ENCODE data around the gene IGF2R.
"Not testable (repeated sequence)": the region's sequence is repeated elsewhere in the genome, so short reads cannot be mapped to it uniquely, and the experiment has no call there.

Gene IGF2R, protein sequence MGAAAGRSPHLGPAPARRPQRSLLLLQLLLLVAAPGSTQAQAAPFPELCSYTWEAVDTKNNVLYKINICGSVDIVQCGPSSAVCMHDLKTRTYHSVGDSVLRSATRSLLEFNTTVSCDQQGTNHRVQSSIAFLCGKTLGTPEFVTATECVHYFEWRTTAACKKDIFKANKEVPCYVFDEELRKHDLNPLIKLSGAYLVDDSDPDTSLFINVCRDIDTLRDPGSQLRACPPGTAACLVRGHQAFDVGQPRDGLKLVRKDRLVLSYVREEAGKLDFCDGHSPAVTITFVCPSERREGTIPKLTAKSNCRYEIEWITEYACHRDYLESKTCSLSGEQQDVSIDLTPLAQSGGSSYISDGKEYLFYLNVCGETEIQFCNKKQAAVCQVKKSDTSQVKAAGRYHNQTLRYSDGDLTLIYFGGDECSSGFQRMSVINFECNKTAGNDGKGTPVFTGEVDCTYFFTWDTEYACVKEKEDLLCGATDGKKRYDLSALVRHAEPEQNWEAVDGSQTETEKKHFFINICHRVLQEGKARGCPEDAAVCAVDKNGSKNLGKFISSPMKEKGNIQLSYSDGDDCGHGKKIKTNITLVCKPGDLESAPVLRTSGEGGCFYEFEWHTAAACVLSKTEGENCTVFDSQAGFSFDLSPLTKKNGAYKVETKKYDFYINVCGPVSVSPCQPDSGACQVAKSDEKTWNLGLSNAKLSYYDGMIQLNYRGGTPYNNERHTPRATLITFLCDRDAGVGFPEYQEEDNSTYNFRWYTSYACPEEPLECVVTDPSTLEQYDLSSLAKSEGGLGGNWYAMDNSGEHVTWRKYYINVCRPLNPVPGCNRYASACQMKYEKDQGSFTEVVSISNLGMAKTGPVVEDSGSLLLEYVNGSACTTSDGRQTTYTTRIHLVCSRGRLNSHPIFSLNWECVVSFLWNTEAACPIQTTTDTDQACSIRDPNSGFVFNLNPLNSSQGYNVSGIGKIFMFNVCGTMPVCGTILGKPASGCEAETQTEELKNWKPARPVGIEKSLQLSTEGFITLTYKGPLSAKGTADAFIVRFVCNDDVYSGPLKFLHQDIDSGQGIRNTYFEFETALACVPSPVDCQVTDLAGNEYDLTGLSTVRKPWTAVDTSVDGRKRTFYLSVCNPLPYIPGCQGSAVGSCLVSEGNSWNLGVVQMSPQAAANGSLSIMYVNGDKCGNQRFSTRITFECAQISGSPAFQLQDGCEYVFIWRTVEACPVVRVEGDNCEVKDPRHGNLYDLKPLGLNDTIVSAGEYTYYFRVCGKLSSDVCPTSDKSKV (N-terminal part only)

GRCh38 chr6:159968295-159969203, at the start of gene IGF2R:
TSS of gene IGF2R (plus strand) at chr6:159969082. CDS start at chr6:159969247, 165 bp downstream.
- DNase-seq (ENCODE audit: low read depth in 2 of 2), result peak; percentile 86 to 89

DNA sequence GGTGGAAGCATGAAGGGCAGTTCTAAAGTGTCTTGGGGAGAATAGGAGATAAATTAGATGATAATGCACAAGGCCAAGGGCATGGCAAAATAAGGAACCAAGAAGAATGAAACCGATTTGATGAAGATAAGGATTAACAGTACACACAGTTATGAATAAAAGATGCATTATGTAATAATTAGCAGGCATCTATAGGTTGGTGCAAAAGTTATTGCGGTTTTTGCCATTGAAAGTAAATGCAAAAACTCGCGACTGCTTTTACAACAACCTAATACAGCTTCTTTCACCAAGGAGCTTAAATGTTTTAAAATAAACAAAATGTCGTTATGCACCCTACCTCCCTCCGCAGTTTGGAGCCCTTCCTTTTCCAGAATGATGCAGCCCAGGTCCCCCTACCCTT, 49.1 kb upstream of the IGF2R start:
- DNase-seq (ENCODE audit: low read depth in 2 of 2), result no peak

DNA sequence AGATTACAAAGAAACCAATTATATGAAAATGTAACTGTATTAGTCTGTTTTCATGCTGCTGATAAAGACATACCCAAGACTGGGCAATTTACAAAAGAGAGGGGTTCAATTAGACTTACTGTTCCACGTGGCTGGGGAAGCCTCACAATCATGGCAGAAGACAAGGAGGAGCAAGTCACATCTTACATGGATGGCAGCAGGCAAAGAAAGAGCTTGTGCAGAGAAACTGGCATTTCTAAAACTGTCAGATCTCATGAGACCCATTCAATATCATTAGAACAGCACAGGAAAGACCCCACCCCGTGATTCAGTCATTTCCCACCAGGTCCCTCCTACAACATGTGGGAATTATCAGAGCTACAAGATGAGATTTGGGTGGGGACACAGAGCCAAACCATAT, 44.7 kb upstream of the IGF2R start:
- DNase-seq (ENCODE audit: low read depth in 2 of 2), result not testable (repeated sequence)

GRCh38 chr6:159926542-159927203, 42.2 kb upstream of the IGF2R start:
- DNase-seq (ENCODE audit: low read depth in 2 of 2), result no peak

DNA sequence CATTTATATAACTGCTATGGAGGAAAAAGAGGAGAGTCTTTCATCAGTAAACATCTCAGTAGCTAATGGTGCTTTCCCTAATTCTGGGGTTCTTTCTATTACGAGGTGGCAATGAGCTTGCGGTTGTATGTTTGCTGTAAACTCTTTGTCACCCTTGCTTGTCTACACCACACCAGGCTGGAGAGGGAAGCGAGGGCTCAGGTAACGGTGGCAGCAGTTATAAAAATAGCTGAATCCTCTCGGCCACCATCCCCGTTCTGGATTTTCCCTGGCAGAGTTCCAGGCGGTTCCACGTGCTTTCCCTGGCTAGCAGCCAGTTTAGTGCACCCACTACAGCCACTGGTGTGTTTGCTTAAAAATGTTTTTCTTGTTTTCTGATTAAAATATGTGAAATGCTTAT, 39.1 kb upstream of the IGF2R start:
- DNase-seq (ENCODE audit: low read depth in 2 of 2), result peak in 1 of 2 donors; percentile 22

- no peak for DNase-seq (ENCODE audit: low read depth in 2 of 2)
Measured at GRCh38 chr6:159931112-159931511, 37.8 kb upstream of the IGF2R start.

- no peak for DNase-seq (ENCODE audit: low read depth in 2 of 2)
Measured at GRCh38 chr6:159931846-159932245, 37.0 kb upstream of the IGF2R start.

DNA sequence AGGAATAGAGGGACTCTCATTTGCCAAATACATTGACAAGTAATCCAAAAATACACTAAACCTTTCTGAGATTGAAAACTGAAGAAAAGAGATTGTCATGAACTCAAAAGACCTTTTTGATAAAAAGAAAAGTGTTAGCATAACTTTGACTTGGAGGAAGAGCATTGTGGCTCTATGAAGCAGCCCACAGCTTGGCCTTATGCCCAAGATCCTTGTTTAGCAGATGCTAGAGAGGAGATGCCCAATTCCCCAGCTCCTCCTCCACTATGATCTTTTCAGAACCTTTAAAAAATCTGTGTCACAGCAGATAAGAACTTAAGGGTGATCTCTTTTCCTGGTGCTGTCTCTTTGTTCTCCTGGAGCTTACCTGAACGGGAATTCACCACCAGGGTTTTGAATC, 35.8 kb upstream of the IGF2R start:
- no peak for DNase-seq (ENCODE audit: low read depth in 2 of 2)

DNA sequence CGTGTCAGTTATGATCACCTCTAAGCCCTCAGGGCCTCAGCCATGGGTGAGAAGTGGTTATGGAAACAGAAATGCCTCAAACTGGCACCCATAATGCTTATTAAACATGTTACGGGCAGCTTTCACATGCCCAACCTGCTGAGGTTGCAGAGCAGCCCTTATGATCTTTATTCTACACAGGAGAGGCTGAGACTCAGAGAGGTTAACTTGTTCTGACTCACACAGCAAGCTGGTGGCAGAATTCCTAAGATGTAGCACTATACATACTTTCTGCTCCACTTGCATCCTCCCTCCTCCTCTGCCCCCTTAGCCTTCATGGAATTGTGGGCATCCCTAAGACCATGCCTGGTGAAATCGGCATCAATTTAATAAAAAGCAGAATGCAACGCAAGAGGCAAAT, 34.7 kb upstream of the IGF2R start:
- DNase-seq (ENCODE audit: low read depth in 2 of 2), result no peak

DNA sequence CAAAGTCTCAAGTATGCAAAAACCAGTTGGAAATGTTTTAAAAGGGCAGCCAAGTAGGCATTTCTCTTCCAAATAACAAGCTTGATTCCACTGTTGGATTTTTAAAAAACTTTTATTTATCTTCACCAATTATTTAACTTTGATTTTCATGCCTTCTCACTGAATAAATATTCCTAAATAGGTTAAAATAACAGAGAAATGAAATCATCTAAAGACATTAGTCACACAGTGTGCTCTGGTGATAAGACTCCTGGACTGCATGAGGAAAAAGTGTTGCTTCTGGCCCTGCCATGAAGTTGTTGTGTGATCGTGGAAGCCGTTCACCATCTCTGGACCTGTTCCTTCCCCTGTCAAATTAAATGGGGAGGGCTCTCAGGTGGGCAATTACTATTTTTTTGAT, 33.8 kb upstream of the IGF2R start:
- no peak for DNase-seq (ENCODE audit: low read depth in 2 of 2)

DNA sequence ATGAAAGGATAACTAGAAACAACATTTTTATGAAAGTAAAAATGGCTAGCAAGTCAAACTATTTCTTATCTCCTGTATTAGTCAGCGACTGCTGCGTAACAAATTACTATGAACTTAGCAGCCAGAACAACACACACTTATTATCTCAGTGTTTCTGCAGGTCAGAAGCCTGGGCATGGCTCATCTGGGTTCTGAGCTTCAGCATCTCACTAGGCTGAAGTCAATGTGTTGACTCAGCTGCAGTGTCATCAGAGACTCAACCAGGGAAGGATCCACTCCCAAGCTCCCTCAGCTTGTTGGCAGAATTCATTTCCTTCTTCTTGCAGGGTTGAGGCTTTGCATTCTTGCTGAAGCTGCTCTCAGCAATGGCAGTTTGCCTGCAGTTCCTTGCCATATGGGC, 33.2 kb upstream of the IGF2R start:
- DNase-seq (ENCODE audit: low read depth in 2 of 2), result no peak

DNA sequence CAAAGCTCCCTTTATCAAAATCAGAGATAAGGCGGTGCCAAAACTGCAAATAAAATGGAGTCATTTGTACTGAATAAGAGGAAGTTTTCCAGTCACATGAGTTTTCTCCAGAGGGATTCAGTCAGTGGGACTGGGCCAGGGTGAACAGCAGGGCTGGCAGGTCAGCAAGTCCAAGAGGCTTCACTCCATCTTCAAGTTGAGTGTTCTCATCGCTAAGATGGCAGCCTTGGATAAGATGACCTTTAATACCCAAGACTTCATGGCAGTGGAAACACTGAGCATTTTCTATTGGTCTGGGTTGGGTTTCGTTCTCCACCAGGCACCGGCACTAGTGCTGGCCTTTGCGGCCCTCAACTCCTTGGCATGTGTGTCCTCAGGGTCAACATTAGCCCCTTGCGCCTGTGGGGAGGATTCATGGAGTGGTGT, 29.3 kb upstream of the IGF2R start:
- no peak for DNase-seq (ENCODE audit: low read depth in 2 of 2)

GRCh38 chr6:159941286-159942113, 27.4 kb upstream of the IGF2R start:
- DNase-seq (ENCODE audit: low read depth in 2 of 2), result no peak

DNA sequence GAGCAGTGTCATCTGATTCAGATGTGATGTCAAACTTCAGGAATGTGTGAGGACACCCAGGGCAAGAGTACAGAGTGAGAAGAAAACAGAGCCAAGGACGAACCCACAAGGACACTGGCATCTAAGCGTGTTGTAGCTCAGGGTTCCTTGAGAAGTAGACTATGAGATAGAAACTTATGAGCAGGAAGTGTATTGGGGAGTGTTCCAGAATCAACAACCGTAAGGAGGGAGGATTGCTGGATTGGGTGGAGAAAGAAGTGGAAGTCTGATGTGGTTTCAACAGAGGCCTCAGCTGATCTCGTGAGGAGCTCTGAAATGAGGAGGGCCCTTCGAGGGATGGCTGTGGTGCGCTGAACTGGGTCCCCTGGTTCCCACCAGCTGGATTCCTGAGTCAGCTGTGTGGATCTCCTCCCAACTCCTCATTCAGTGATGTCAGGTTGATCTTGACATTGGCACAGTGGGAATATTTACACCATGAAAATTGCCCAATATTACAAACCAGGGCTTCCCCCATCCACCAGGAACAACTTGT, 25.7 kb upstream of the IGF2R start:
- no peak for DNase-seq (ENCODE audit: low read depth in 2 of 2)

GRCh38 chr6:159943968-159944598, 24.8 kb upstream of the IGF2R start:
- no peak for DNase-seq (ENCODE audit: low read depth in 2 of 2)

DNA sequence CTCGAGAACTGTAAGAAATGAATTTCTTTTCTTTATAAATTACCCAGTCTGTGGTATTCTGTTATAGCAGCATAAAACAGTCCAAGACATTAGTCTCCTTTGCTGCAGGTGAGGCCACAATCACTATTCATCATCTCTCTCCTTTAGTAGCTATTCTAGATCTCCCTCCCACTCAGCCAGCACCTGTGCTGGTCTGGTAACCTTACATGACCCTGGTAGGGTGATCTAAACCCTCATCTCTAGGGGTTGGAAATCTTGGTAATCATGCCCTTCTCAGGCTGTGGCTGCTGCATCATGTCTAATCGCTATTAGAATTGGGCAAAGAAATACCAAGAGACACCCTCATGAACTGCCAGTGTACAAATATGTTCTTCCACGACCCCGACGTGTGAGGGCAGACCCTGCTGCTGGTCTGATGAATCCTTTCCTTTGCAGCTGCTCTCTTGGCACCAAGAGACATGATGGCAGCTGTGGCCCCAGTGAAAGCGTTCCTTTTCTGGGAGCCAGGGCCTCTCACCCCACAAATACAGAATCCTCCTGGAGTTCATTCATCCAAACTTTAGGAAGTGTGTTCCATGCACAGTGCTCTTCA, 23.0 kb upstream of the IGF2R start:
- DNase-seq (ENCODE audit: low read depth in 2 of 2), result no peak

DNA sequence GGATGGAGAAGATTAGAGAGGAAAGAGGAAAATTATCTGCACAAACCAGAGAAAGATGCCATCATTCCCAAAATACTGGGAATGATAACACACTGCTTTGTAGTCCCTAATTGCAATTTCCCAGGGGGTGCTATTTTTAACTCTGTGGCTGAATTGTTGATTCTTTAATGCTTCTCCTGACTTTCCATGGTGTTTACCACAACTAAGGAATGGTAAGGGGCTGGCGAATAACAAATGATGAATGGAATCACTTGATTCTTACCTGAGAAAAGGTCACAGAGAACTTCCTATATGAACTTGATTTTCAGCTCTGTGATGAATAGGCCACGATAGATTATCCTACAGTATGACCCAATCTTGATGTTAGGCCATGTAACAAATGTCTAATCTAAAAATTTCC, 22.0 kb upstream of the IGF2R start:
- DNase-seq (ENCODE audit: low read depth in 2 of 2), result no peak

- no peak for DNase-seq (ENCODE audit: low read depth in 2 of 2)
Measured at GRCh38 chr6:159948199-159948598, 20.7 kb upstream of the IGF2R start.

Data from stimulated activated CD4-positive, alpha-beta T cell treated with anti-CD3 and anti-CD28 coated beads, Interleukin-1b, Interleukin-23, amount 100 ng/mL, for 1 hour (primary cell).